Activated CD4-positive, alpha-beta memory T cell treated with anti-CD3 and anti-CD28 coated beads, Interleukin-2, amount 10 ng/mL, durations not matched to agents 7 days and 5 days (primary cell): ENCODE measurements around the gene NPY1R. TPM values are rescaled to one million over a fixed set of nuclear protein-coding genes. Genes with fewer than 3 reads are reported as not detected.
A peak's percentile ranks its signal among the peaks of the same experiment; 100 is the strongest.

ENCODE experiments used
- CTCF ChIA-PET: fragments of 350-600 bp; sonication (Branson Sonifier 250); formaldehyde crosslinking; loops from one replicate; lab custom pipeline; 2021; ENCODE audit warnings: antibody characterized with exemption, inconsistent platforms; lab: Charles Lee
- POLR2A ChIA-PET: fragments of 350-600 bp; sonication (Branson Sonifier 250); formaldehyde crosslinking; loops from one replicate; lab custom pipeline; 2021; ENCODE audit warnings: antibody characterized with exemption; lab: Charles Lee
- DNase-seq: peaks from one replicate; pipeline ENCODE4 v3.0.0-alpha.2; 2020
- H3K27ac Mint-ChIP-seq: one replicate; pipeline ENCODE4 v1.8.0; 2021; ENCODE audit warnings: mild to moderate bottlenecking, mixed read lengths
- H3K27me3 Mint-ChIP-seq: one replicate; pipeline ENCODE4 v1.8.0; 2021; ENCODE audit warnings: mixed read lengths
- H3K36me3 Mint-ChIP-seq: one replicate; pipeline ENCODE4 v1.8.0; 2021; ENCODE audit warnings: low read depth, mixed read lengths
- H3K4me1 Mint-ChIP-seq: one replicate; pipeline ENCODE4 v1.8.0; 2021; ENCODE audit warnings: mixed read lengths
- H3K4me3 Mint-ChIP-seq: one replicate; pipeline ENCODE4 v1.8.0; 2021; ENCODE audit warnings: mild to moderate bottlenecking, mixed read lengths
- H3K9me3 Mint-ChIP-seq: one replicate; pipeline ENCODE4 v1.8.0; 2021; ENCODE audit warnings: mixed read lengths
- total RNA-seq, 2 experiments: library from RNA; stranded (reverse); gene quantifications; one replicate each; pipeline ENCODE4 v1.2.3, GENCODE V29; 2021

The NPY1R gene
- total RNA-seq = not detected

- ChIA-PET CTCF (interaction anchor here (0.8 to 1.6 kb wide), 6 partner anchors 8 to 836 kb away, joined by 3 to 5 read pairs (median 4); no protein-coding TSS in a partner anchor), POLR2A (no interaction called here)
- H3K4me1 Mint-ChIP-seq = peaks cover 14% of the 10 kb centered on the region
- peak within 1 kb of the TSS; percentile 44 for H3K4me3 Mint-ChIP-seq
- no peaks in the 10 kb centered on the region for H3K9me3 Mint-ChIP-seq
- peak; percentile 41 for DNase-seq
- peaks cover 48% of the 10 kb centered on the region for H3K27me3 Mint-ChIP-seq
- no peaks in the 10 kb centered on the region for H3K36me3 Mint-ChIP-seq
- no peak within 1 kb of the TSS for H3K27ac Mint-ChIP-seq
Observed at GRCh38 chr4:163332526-163333406, at the start of gene NPY1R. TSS of gene NPY1R (minus strand) at chr4:163332596. CDS start at chr4:163326554, 6,042 bp downstream.

- CTCF ChIA-PET = no interaction called here
- H3K4me3 Mint-ChIP-seq = no peak overlapping the region
- no peaks in the 10 kb centered on the region for H3K4me1 Mint-ChIP-seq
- POLR2A ChIA-PET = interaction anchor here (0.7 kb wide), 1 partner anchor 60 kb away, joined by 3 read pairs; no protein-coding TSS in a partner anchor
- H3K9me3 Mint-ChIP-seq = no peaks in the 10 kb centered on the region
- no peaks in the 10 kb centered on the region for H3K36me3 Mint-ChIP-seq
- no peak overlapping the region for H3K27ac Mint-ChIP-seq
- no peak for DNase-seq
- no peaks in the 10 kb centered on the region for H3K27me3 Mint-ChIP-seq
Observed at GRCh38 chr4:163380703-163381102, 48.3 kb upstream of the NPY1R start.

GRCh38 chr4:163378661-163379060, 46.3 kb upstream of the NPY1R start:
- POLR2A ChIA-PET = no interaction called here

GRCh38 chr4:163372029-163372428, 39.6 kb upstream of the NPY1R start:
- CTCF ChIA-PET = no interaction called here
- peaks cover 2% of the 10 kb centered on the region for H3K27me3 Mint-ChIP-seq
- H3K36me3 Mint-ChIP-seq = no peaks in the 10 kb centered on the region
- H3K4me3 Mint-ChIP-seq = no peak overlapping the region
- H3K9me3 Mint-ChIP-seq = no peaks in the 10 kb centered on the region
- no peak overlapping the region for H3K27ac Mint-ChIP-seq
- POLR2A ChIA-PET = no interaction called here
- H3K4me1 Mint-ChIP-seq = no peaks in the 10 kb centered on the region
- DNase-seq = no peak

More at GRCh38 chr4:163378661-163379060, 46.3 kb upstream of the NPY1R start:
- Mint-ChIP-seq H3K27ac (no peak overlapping the region), H3K4me3 (no peak overlapping the region), H3K27me3 (no peaks in the 10 kb centered on the region), H3K36me3 (no peaks in the 10 kb centered on the region), H3K9me3 (no peaks in the 10 kb centered on the region), H3K4me1 (no peaks in the 10 kb centered on the region)
- DNase-seq = no peak
- CTCF ChIA-PET = no interaction called here

GRCh38 chr4:163367651-163368050, 35.3 kb upstream of the NPY1R start:
- POLR2A ChIA-PET = no interaction called here
- H3K36me3 Mint-ChIP-seq = no peaks in the 10 kb centered on the region
- no peak for DNase-seq
- no peak overlapping the region for H3K4me3 Mint-ChIP-seq
- CTCF ChIA-PET = no interaction called here
- no peak overlapping the region for H3K27ac Mint-ChIP-seq
- peaks cover 2% of the 10 kb centered on the region for H3K27me3 Mint-ChIP-seq
- H3K9me3 Mint-ChIP-seq = no peaks in the 10 kb centered on the region
- H3K4me1 Mint-ChIP-seq = no peaks in the 10 kb centered on the region

GRCh38 chr4:163356104-163356503, 23.7 kb upstream of the NPY1R start:
- Mint-ChIP-seq H3K27ac (no peak overlapping the region), H3K4me3 (no peak overlapping the region), H3K4me1 (no peaks in the 10 kb centered on the region), H3K27me3 (peaks cover 2% of the 10 kb centered on the region), H3K9me3 (no peaks in the 10 kb centered on the region), H3K36me3 (no peaks in the 10 kb centered on the region)
- POLR2A ChIA-PET = no interaction called here
- DNase-seq = no peak
- CTCF ChIA-PET = no interaction called here

- no peaks in the 10 kb centered on the region for H3K9me3 Mint-ChIP-seq
- no peaks in the 10 kb centered on the region for H3K4me1 Mint-ChIP-seq
- DNase-seq = no peak
- H3K36me3 Mint-ChIP-seq = no peaks in the 10 kb centered on the region
- POLR2A ChIA-PET = no interaction called here
- no peak overlapping the region for H3K4me3 Mint-ChIP-seq
- no peak overlapping the region for H3K27ac Mint-ChIP-seq
- CTCF ChIA-PET = no interaction called here
- H3K27me3 Mint-ChIP-seq = no peaks in the 10 kb centered on the region
Observed at GRCh38 chr4:163353054-163353453, 20.7 kb upstream of the NPY1R start.

- H3K27me3 Mint-ChIP-seq = peaks cover 11% of the 10 kb centered on the region
- no peak overlapping the region for H3K4me3 Mint-ChIP-seq
- no peak for DNase-seq
- no peaks in the 10 kb centered on the region for H3K9me3 Mint-ChIP-seq
- ChIA-PET CTCF (no interaction called here), POLR2A (no interaction called here)
- H3K36me3 Mint-ChIP-seq = no peaks in the 10 kb centered on the region
- no peak overlapping the region for H3K27ac Mint-ChIP-seq
- H3K4me1 Mint-ChIP-seq = no peaks in the 10 kb centered on the region
Observed at GRCh38 chr4:163350672-163351071, 18.3 kb upstream of the NPY1R start.

GRCh38 chr4:163344147-163345125, 12.0 kb upstream of the NPY1R start:
- Mint-ChIP-seq H3K36me3 (no peaks in the 10 kb centered on the region), H3K4me3 (no peak overlapping the region), H3K27me3 (peaks cover 39% of the 10 kb centered on the region), H3K9me3 (no peaks in the 10 kb centered on the region), H3K4me1 (no peaks in the 10 kb centered on the region), H3K27ac (no peak overlapping the region)
- DNase-seq = no peak
- ChIA-PET CTCF (no interaction called here), POLR2A (no interaction called here)

- CTCF ChIA-PET = interaction anchor here (0.6 to 0.7 kb wide), 2 partner anchors 10 to 13 kb away, joined by 3 read pairs; no protein-coding TSS in a partner anchor
- peaks cover 43% of the 10 kb centered on the region for H3K27me3 Mint-ChIP-seq
- no peaks in the 10 kb centered on the region for H3K36me3 Mint-ChIP-seq
- no peak for DNase-seq
- H3K27ac Mint-ChIP-seq = no peak within 1 kb of the TSS
- H3K4me1 Mint-ChIP-seq = no peaks in the 10 kb centered on the region
- H3K9me3 Mint-ChIP-seq = no peaks in the 10 kb centered on the region
- POLR2A ChIA-PET = no interaction called here
- no peak within 1 kb of the TSS for H3K4me3 Mint-ChIP-seq
Observed at GRCh38 chr4:163343604-163344146, 11.3 kb upstream of the NPY1R start, which contains the start of gene NPY5R. TSS of gene NPY5R (plus strand) at chr4:163343892. CDS start at chr4:163350274, 6,382 bp downstream.

GRCh38 chr4:163335384-163335783, 3.0 kb upstream of the NPY1R start:
- H3K4me3 Mint-ChIP-seq = no peak overlapping the region
- CTCF ChIA-PET = interaction anchor here (0.7 kb wide), 1 partner anchor 93 kb away, joined by 4 read pairs; no protein-coding TSS in a partner anchor
- peaks cover 49% of the 10 kb centered on the region for H3K27me3 Mint-ChIP-seq
- H3K4me1 Mint-ChIP-seq = peaks cover 14% of the 10 kb centered on the region
- DNase-seq = no peak
- H3K27ac Mint-ChIP-seq = no peak overlapping the region
- POLR2A ChIA-PET = no interaction called here
- no peaks in the 10 kb centered on the region for H3K9me3 Mint-ChIP-seq
- no peaks in the 10 kb centered on the region for H3K36me3 Mint-ChIP-seq

GRCh38 chr4:163331629-163332376, 593 bp downstream of the NPY1R start:
- no peaks in the 10 kb centered on the region for H3K36me3 Mint-ChIP-seq
- CTCF ChIA-PET = interaction anchor here (1.3 to 1.6 kb wide), 2 partner anchors 220 to 835 kb away, joined by 4 to 5 read pairs; no protein-coding TSS in a partner anchor
- POLR2A ChIA-PET = no interaction called here
- DNase-seq = no peak
- H3K4me3 Mint-ChIP-seq = no peak overlapping the region
- no peak overlapping the region for H3K27ac Mint-ChIP-seq
- no peaks in the 10 kb centered on the region for H3K9me3 Mint-ChIP-seq
- peaks cover 14% of the 10 kb centered on the region for H3K4me1 Mint-ChIP-seq
- peaks cover 45% of the 10 kb centered on the region for H3K27me3 Mint-ChIP-seq
